Peyer's patch (tissue), 4 donors: ENCODE measurements around the gene CACNA1S.

Source experiments
- POLR2A ChIP-seq, 2 donors: fragments of 450-650 bp; IDR thresholded peaks; one replicate each; pipeline ENCODE4 v1.5.1; 2017; ENCODE audit warnings: antibody characterized with exemption in 2 of 2, mild to moderate bottlenecking in 2 of 2, moderate library complexity in 2 of 2
- TF ChIP-seq, protein P1 (sequence below), 6 experiments: fragments of 450-650 bp in 4 of 6; fragments of 200-600 bp in 2 of 6; sonication (generic) in 1 of 6; IDR thresholded peaks; one replicate each; pipeline ENCODE4 v1.5.1; 2017 to 2019; ENCODE audit warnings: antibody characterized with exemption in 6 of 6, mild to moderate bottlenecking in 3 of 6, moderate library complexity in 1 of 6

DNA sequence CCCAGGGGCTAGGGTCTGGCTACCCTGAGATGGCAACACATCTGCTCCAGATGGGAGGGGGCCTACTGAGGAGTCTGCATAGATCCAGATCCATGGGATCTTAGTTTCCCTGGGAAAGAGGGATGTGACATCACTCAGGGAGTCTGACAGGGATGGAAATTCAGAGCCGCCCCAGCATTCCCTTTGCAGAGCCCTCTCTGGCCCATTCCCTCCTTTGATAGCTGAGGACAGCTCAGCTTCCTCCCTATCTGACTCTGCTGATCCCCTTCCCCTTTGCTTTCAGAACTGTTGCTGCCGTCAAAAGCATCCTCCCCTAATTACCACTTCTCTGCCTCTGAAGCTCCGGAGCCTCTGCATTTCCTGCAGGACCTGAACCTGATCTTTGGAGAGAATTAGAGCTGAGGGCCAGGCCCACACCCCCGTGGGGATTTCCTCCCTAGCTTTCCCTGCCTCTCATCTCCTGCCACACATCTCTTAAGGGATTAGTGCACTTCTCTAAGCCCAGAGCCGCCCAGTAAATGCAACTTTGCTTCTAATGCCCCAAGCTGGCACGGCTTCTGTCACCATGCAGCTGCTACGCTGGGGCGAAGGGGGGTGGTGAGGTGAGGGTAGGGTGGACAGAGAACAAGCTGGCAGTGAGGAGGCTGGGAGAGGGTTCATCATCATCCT, 24.3 kb upstream of the CACNA1S start:
- TF ChIP-seq, protein P1, sequence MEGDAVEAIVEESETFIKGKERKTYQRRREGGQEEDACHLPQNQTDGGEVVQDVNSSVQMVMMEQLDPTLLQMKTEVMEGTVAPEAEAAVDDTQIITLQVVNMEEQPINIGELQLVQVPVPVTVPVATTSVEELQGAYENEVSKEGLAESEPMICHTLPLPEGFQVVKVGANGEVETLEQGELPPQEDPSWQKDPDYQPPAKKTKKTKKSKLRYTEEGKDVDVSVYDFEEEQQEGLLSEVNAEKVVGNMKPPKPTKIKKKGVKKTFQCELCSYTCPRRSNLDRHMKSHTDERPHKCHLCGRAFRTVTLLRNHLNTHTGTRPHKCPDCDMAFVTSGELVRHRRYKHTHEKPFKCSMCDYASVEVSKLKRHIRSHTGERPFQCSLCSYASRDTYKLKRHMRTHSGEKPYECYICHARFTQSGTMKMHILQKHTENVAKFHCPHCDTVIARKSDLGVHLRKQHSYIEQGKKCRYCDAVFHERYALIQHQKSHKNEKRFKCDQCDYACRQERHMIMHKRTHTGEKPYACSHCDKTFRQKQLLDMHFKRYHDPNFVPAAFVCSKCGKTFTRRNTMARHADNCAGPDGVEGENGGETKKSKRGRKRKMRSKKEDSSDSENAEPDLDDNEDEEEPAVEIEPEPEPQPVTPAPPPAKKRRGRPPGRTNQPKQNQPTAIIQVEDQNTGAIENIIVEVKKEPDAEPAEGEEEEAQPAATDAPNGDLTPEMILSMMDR (IDR thresholded peaks at IDR 0.05): no peak
- no peak for TF ChIP-seq POLR2A (IDR thresholded peaks at IDR 0.05)
